Gastrocnemius medialis (tissue), 4 donors: ENCODE data around the gene SMYD1. TPM values are rescaled to one million over a fixed set of nuclear protein-coding genes. Genes with fewer than 3 reads are reported as not detected.

Source experiments
- ATAC-seq, 2 donors: fragments of 150-250 bp; one replicate each; pipeline ENCODE4 v1.9.1; 2016
- DNase-seq, 2 donors: peaks; one replicate each; pipeline ENCODE4 v3.0.0-alpha.2; 2019
- H3K27ac ChIP-seq, 4 donors: fragments of 200-600 bp; sonication (generic); 1 replicate in 1 of 4; 2 replicates in 3 of 4; pipeline ENCODE4 v1.5.1; 2016 to 2018; ENCODE audit warnings: mild to moderate bottlenecking in 2 of 4, moderate library complexity in 1 of 4
- H3K27me3 ChIP-seq, 3 donors: fragments of 200-600 bp; sonication (generic) in 2 of 3; 1 replicate in 1 of 3; 2 replicates in 2 of 3; pipeline versions ENCODE4 v1.5.1 to v1.6.0; 2016 to 2019; ENCODE audit warnings: mild to moderate bottlenecking in 1 of 3, moderate library complexity in 1 of 3
- H3K36me3 ChIP-seq, 2 donors: fragments of 200-600 bp; sonication (generic) in 1 of 2; one replicate each; pipeline ENCODE4 v1.5.1; 2017 to 2018
- H3K4me1 ChIP-seq, 2 donors: fragments of 200-600 bp; sonication (generic) in 1 of 2; one replicate each; pipeline ENCODE4 v1.5.1; 2016 to 2017; ENCODE audit warnings: mild to moderate bottlenecking in 2 of 2
- H3K4me3 ChIP-seq, 4 donors: fragments of 200-600 bp; sonication (generic) in 3 of 4; 1 replicate in 1 of 4; 2 replicates in 3 of 4; pipeline ENCODE4 v1.5.1; 2016 to 2019; ENCODE audit warnings: mild to moderate bottlenecking in 2 of 4
- H3K9me3 ChIP-seq, 3 donors: fragments of 200-600 bp; sonication (generic) in 2 of 3; 1 replicate in 1 of 3; 2 replicates in 2 of 3; pipeline ENCODE4 v1.5.1; 2016 to 2019
- POLR2A ChIP-seq, 2 donors: fragments of 450-650 bp; IDR thresholded peaks; one replicate each; pipeline ENCODE4 v1.6.1; 2017; ENCODE audit warnings: antibody characterized with exemption in 2 of 2, mild to moderate bottlenecking in 2 of 2, moderate library complexity in 2 of 2
- in situ Hi-C, 4 donors: fragments of 200-750 bp; cut with MboI; loops; one replicate each; pipeline versions ENCODE4 v1.15.0 to v1.8.0; 2017; ENCODE audit warnings: low sequenced_read_pairs in 4 of 4
- intact Hi-C: fragments of 100-400 bp; cut with DNase I; formaldehyde crosslinking; loops from one replicate; pipeline ENCODE4 v1.15.1; 2023; ENCODE audit warnings: low total_unique reads
- total RNA-seq, 4 donors: library from RNA; depleted of rRNA; stranded (reverse); fragments of >200 nt; gene quantifications; one replicate each; pipeline versions ENCODE4 v1.1.0 to v1.2.3, GENCODE V29; 2016
- TF ChIP-seq, protein P1 (sequence below), 5 experiments: fragments of 450-650 bp in 3 of 5; fragments of 200-600 bp in 2 of 5; sonication (generic) in 2 of 5; IDR thresholded peaks in 4 of 5; conservative IDR thresholded peaks in 1 of 5; 1 replicate in 4 of 5; 2 replicates in 1 of 5; pipeline ENCODE4 v1.5.1; 2016 to 2019; ENCODE audit warnings: antibody characterized with exemption in 5 of 5, mild to moderate bottlenecking in 3 of 5, moderate library complexity in 3 of 5

SMYD1 gene
- total RNA-seq, 4 donors from 2014 or later, result 107 to 214 (median 147) TPM

GRCh38 chr2:88068044-88068443 lies 419 bp downstream of the SMYD1 start:
- peak in 1 of 2 donors; percentile 34 for ATAC-seq

DNA sequence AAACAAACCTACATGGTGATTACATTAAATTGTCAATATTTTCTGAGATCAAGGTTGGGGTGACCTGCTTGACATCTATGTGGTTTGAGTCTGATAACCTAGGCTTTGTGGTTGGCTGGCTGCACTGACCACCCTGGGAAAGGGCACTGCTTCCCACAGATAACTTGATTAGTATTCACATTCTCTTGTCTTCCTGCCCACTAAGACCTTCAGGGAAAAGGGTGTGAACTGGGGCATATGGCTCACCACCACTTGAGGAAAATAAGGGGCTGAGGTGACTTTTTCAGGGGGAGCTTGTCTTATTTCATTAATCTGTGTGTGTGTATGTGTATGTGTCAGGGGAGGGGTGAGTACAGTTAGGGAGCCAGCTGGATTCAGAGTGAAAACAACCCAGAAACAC lies 1.5 kb downstream of the SMYD1 start:
- Histone ChIP-seq H3K4me1 (peaks cover 13 to 30% of the 10 kb centered on the region in 2 donors), H3K36me3 (peaks cover 0 to 3% of the 10 kb centered on the region in 2 donors), H3K27me3 (no peaks in the 10 kb centered on the region), H3K9me3 (no peaks in the 10 kb centered on the region), H3K4me3 (peak overlapping the region; percentile 41 to 71 (median 58)), H3K27ac (peak overlapping the region; percentile 94 to 98 (median 98))
- in situ Hi-C loops, result loop anchor here in 1 of 4 donors (25.0 kb wide), 1 partner anchor 593 kb away; no protein-coding TSS in a partner anchor
- TF ChIP-seq, protein P1, sequence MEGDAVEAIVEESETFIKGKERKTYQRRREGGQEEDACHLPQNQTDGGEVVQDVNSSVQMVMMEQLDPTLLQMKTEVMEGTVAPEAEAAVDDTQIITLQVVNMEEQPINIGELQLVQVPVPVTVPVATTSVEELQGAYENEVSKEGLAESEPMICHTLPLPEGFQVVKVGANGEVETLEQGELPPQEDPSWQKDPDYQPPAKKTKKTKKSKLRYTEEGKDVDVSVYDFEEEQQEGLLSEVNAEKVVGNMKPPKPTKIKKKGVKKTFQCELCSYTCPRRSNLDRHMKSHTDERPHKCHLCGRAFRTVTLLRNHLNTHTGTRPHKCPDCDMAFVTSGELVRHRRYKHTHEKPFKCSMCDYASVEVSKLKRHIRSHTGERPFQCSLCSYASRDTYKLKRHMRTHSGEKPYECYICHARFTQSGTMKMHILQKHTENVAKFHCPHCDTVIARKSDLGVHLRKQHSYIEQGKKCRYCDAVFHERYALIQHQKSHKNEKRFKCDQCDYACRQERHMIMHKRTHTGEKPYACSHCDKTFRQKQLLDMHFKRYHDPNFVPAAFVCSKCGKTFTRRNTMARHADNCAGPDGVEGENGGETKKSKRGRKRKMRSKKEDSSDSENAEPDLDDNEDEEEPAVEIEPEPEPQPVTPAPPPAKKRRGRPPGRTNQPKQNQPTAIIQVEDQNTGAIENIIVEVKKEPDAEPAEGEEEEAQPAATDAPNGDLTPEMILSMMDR (IDR thresholded peaks at IDR 0.05 in 4 of 5, conservative IDR thresholded peaks at IDR 0.05 in 1 of 5), result no peak
- peak in 1 of 2 donors; percentile 28 for TF ChIP-seq POLR2A (IDR thresholded peaks at IDR 0.05)
- intact Hi-C loops, result loop anchor here (10.0 kb wide), 1 partner anchor 626 kb away; the partner anchor contains the start of gene RPIA
- DNase-seq (no peak), ATAC-seq (no peak)

More at GRCh38 chr2:88068044-88068443, 419 bp downstream of the SMYD1 start:
- Histone ChIP-seq H3K4me1 (peaks cover 13 to 30% of the 10 kb centered on the region in 2 donors), H3K27ac (peak overlapping the region; percentile 94 to 98 (median 98)), H3K27me3 (no peaks in the 10 kb centered on the region), H3K9me3 (no peaks in the 10 kb centered on the region), H3K36me3 (peaks cover 0 to under 1% of the 10 kb centered on the region in 2 donors), H3K4me3 (peak overlapping the region; percentile 41 to 71 (median 58))
- in situ Hi-C loops, result loop anchor here in 1 of 4 donors (25.0 kb wide), 1 partner anchor 594 kb away; no protein-coding TSS in a partner anchor
- no peak for TF ChIP-seq POLR2A (IDR thresholded peaks at IDR 0.05)
- TF ChIP-seq, protein P1 (IDR thresholded peaks at IDR 0.05 in 4 of 5, conservative IDR thresholded peaks at IDR 0.05 in 1 of 5), result no peak
- intact Hi-C loops, result loop anchor here (10.0 kb wide), 1 partner anchor 627 kb away; the partner anchor contains the start of gene RPIA
- no peak for DNase-seq

GRCh38 chr2:88070055-88070454 lies 2.4 kb downstream of the SMYD1 start:
- Histone ChIP-seq H3K4me1 (peaks cover 22 to 36% of the 10 kb centered on the region in 2 donors), H3K27ac (peak overlapping the region; percentile 94 to 98 (median 98)), H3K9me3 (no peaks in the 10 kb centered on the region), H3K4me3 (peak overlapping the region in 3 of 4 donors; percentile 52 to 71 (median 63)), H3K27me3 (no peaks in the 10 kb centered on the region), H3K36me3 (peaks cover 0 to 3% of the 10 kb centered on the region in 2 donors)
- DNase-seq (no peak), ATAC-seq (no peak)
- in situ Hi-C loops (loop anchor here in 1 of 4 donors (25.0 kb wide), 1 partner anchor 592 kb away; no protein-coding TSS in a partner anchor), intact Hi-C loops (no loop called here)
- TF ChIP-seq POLR2A (IDR thresholded peaks at IDR 0.05), result no peak
- TF ChIP-seq, protein P1 (IDR thresholded peaks at IDR 0.05 in 4 of 5, conservative IDR thresholded peaks at IDR 0.05 in 1 of 5), result no peak

GRCh38 chr2:88071365-88071764 lies 3.7 kb downstream of the SMYD1 start:
- no peaks in the 10 kb centered on the region for H3K27me3 ChIP-seq
- DNase-seq (no peak), ATAC-seq (no peak)
- intact Hi-C loops (no loop called here), in situ Hi-C loops (loop anchor here in 1 of 4 donors (25.0 kb wide), 1 partner anchor 591 kb away; no protein-coding TSS in a partner anchor)
- peak overlapping the region; percentile 94 to 98 (median 98) for H3K27ac ChIP-seq
- H3K9me3 ChIP-seq, result no peaks in the 10 kb centered on the region
- TF ChIP-seq, protein P1 (IDR thresholded peaks at IDR 0.05 in 4 of 5, conservative IDR thresholded peaks at IDR 0.05 in 1 of 5), result no peak
- H3K4me3 ChIP-seq, result peak overlapping the region; percentile 19 to 71 (median 44)
- peaks cover 0 to 3% of the 10 kb centered on the region in 2 donors for H3K36me3 ChIP-seq
- peaks cover 22 to 33% of the 10 kb centered on the region in 2 donors for H3K4me1 ChIP-seq
